Subcutaneous adipose tissue (tissue), 4 donors: ENCODE data around the gene FETUB. TPM values are rescaled to one million over a fixed set of nuclear protein-coding genes. Genes with fewer than 3 reads are reported as not detected.

Experiments
- CTCF ChIP-seq: fragments of 450-650 bp; IDR thresholded peaks from one replicate; pipeline ENCODE4 v1.5.1; 2016; ENCODE audit warnings: low read depth, mild to moderate bottlenecking, control low read depth, antibody characterized with exemption, moderate library complexity
- small RNA-seq: library from RNA; depleted of rRNA; stranded (forward); fragments of <200 nt; gene quantifications from one replicate; pipeline ENCODE3, GENCODE V24; 2016
- total RNA-seq, 4 donors: library from RNA; depleted of rRNA; stranded (reverse); fragments of >200 nt; gene quantifications; one replicate each; pipeline ENCODE4 v1.1.0, GENCODE V29; 2016

FETUB gene
- total RNA-seq, 4 donors from 2014 or later = not detected

- TF ChIP-seq CTCF = no peak
Measured at GRCh38 chr3:186696522-186696921, 56.3 kb downstream of the FETUB start.

- no peak for TF ChIP-seq CTCF
Measured at GRCh38 chr3:186697510-186697909, 57.3 kb downstream of the FETUB start.

- no peak for TF ChIP-seq CTCF
Measured at GRCh38 chr3:186700267-186700666, 60.1 kb downstream of the FETUB start.

Small RNA genes lying within 50 kb of the gene (small RNA-seq; reads per million reads assigned to genes)
- not detected for gene RF00017

Other genes starting within 250 kb of the FETUB start
- gene CRYGS, start 96.0 kb upstream of the FETUB start, total RNA-seq = 1 to 10 TPM; 2.3 to 7.9 (median 5.8) TPM
- 10 to 100 TPM; 10.1 to 14.3 (median 12.3) TPM for gene TBCCD1, start 73.1 kb upstream of the FETUB start, total RNA-seq
- 10 to 100 TPM; 28.1 to 38.2 (median 31.7) TPM for gene DNAJB11, start 69.7 kb upstream of the FETUB start, total RNA-seq
- gene AHSG, start 27.3 kb upstream of the FETUB start, total RNA-seq = not detected
- not detected for gene HRG, start 25.6 kb downstream of the FETUB start, total RNA-seq
- not detected for gene KNG1, start 77.0 kb downstream of the FETUB start, total RNA-seq
- gene EIF4A2, start 143.2 kb downstream of the FETUB start, total RNA-seq = 100 to 1,000 TPM; 320 to 423 (median 376) TPM
- 10 to 100 TPM in 2 of 4 donors, 1 to 10 TPM in 2; 6.4 to 12.8 (median 8.6) TPM for gene RFC4, start 166.1 kb downstream of the FETUB start, total RNA-seq
- gene ADIPOQ, start 202.3 kb downstream of the FETUB start, total RNA-seq = 1,000 to 10,000 TPM in 3 of 4 donors, 100 to 1,000 TPM in 1; 899 to 2,262 (median 1,357) TPM